H1 (cell line): Measurements from ENCODE around the gene PPARA. TPM values are rescaled to one million over a fixed set of nuclear protein-coding genes. Genes with fewer than 3 reads are reported as not detected.

Source experiments
- CTCF ChIA-PET: fragments of 300-600 bp; sonication (Branson Sonifier 250); formaldehyde crosslinking; loops from one replicate; lab custom pipeline; 2021; ENCODE audit not compliant: partially characterized antibody; lab: Charles Lee
- POLR2A ChIA-PET: fragments of 300-600 bp; sonication (Branson Sonifier 250); formaldehyde crosslinking; loops from one replicate; lab custom pipeline; 2021; ENCODE audit warnings: inconsistent platforms; ENCODE audit not compliant: partially characterized antibody; lab: Charles Lee
- DNase-seq, 2 experiments: peaks; one replicate each; pipeline versions ENCODE4 v3.0.0 to v3.0.0-alpha.2; 2010 to 2022; ENCODE audit warnings: low spot score in 2 of 2, low read depth in 1 of 2, mixed read lengths in 1 of 2
- FAIRE-seq: peaks from 2 replicates; lab custom pipeline; 2011; peaks lifted over from hg19 to GRCh38; lab: Jason Lieb, UNC
- H2AFZ ChIP-seq: 2 replicates; pipeline ENCODE4 v1.8.1; 2012; ENCODE audit warnings: low read length, inconsistent platforms
- H2AK5ac ChIP-seq: 2 replicates; pipeline ENCODE4 v1.6.1; 2013; ENCODE audit warnings: low read depth, low read length
- H2BK120ac ChIP-seq: replicated peaks from 2 replicates; pipeline ENCODE3; 2013; ENCODE audit warnings: low read depth, low read length, inconsistent platforms
- H2BK12ac ChIP-seq: 2 replicates; pipeline ENCODE4 v1.6.1; 2013; ENCODE audit warnings: low read depth, low read length
- H2BK15ac ChIP-seq: 2 replicates; pipeline ENCODE4 v1.6.1; 2013; ENCODE audit warnings: low read length
- H2BK20ac ChIP-seq: 2 replicates; pipeline ENCODE4 v1.6.1; 2013; ENCODE audit warnings: low read length
- H2BK5ac ChIP-seq: 2 replicates; pipeline ENCODE4 v1.6.1; 2013; ENCODE audit warnings: low read depth, low read length
- H3K14ac ChIP-seq: 2 replicates; pipeline ENCODE4 v1.6.1; 2013; ENCODE audit warnings: inconsistent platforms; ENCODE audit not compliant: insufficient read length
- H3K18ac ChIP-seq: 2 replicates; pipeline ENCODE4 v1.6.1; 2013; ENCODE audit warnings: low read length; ENCODE audit errors: extremely low read depth
- H3K23ac ChIP-seq: 2 replicates; pipeline ENCODE4 v1.6.1; 2013; ENCODE audit warnings: inconsistent platforms; ENCODE audit not compliant: insufficient read length
- H3K23me2 ChIP-seq: 2 replicates; pipeline ENCODE4 v1.6.1; 2013; ENCODE audit warnings: low read depth, low read length
- H3K27ac ChIP-seq: 2 replicates; pipeline ENCODE4 v1.6.1; 2011; ENCODE audit warnings: low read depth, low read length, inconsistent platforms
- H3K27me3 ChIP-seq, 4 experiments: replicated peaks in 1 of 4; 1 replicate in 1 of 4; 2 replicates in 3 of 4; pipeline versions ENCODE4 v1.6.1 to v1.8.1; 2011 to 2013; ENCODE audit warnings: low read length in 3 of 4, mild to moderate bottlenecking in 3 of 4, inconsistent platforms in 2 of 4, mixed read lengths in 2 of 4, moderate library complexity in 1 of 4; ENCODE audit not compliant: control insufficient read depth in 3 of 4, insufficient read depth in 3 of 4; ENCODE audit errors: extremely low read depth in 1 of 4
- H3K36me3 ChIP-seq, 4 experiments: 2 replicates each; pipeline versions ENCODE4 v1.6.1 to v1.8.1; 2011 to 2013; ENCODE audit warnings: mild to moderate bottlenecking in 4 of 4, low read length in 3 of 4, moderate library complexity in 2 of 4, control low read depth in 1 of 4, inconsistent platforms in 1 of 4; ENCODE audit not compliant: insufficient read depth in 4 of 4, control insufficient read depth in 2 of 4
- H3K4ac ChIP-seq: replicated peaks from 2 replicates; pipeline ENCODE3; 2013; ENCODE audit warnings: low read length, low read depth, mixed read lengths, inconsistent platforms; ENCODE audit not compliant: insufficient read length
- H3K4me1 ChIP-seq, 4 experiments: replicated peaks in 1 of 4; 1 replicate in 1 of 4; 2 replicates in 3 of 4; pipeline versions ENCODE4 v1.6.1 to v1.8.1; 2011 to 2013; ENCODE audit warnings: low read length in 3 of 4, inconsistent platforms in 2 of 4, mixed read lengths in 1 of 4; ENCODE audit not compliant: insufficient read depth in 4 of 4, control insufficient read depth in 3 of 4
- H3K4me2 ChIP-seq, 2 experiments: 2 replicates each; pipeline versions ENCODE4 v1.6.1 to v1.8.1; 2011 to 2013; ENCODE audit warnings: low read depth in 2 of 2, low read length in 2 of 2, control low read depth in 1 of 2, inconsistent platforms in 1 of 2, mild to moderate bottlenecking in 1 of 2; ENCODE audit not compliant: insufficient read depth in 1 of 2
- H3K4me3 ChIP-seq, 4 experiments: fragments of 200-600, 300-600 bp in 1 of 4; sonication (generic), shearing (Covaris generic), sonication (Bioruptor Twin) in 1 of 4; 2 replicates each; pipeline versions ENCODE4 v1.5.1 to v1.8.1; 2011 to 2016; ENCODE audit warnings: low read length in 4 of 4, low read depth in 3 of 4, control low read depth in 2 of 4, inconsistent platforms in 2 of 4, mild to moderate bottlenecking in 2 of 4, mixed read lengths in 1 of 4, moderate library complexity in 1 of 4; ENCODE audit not compliant: insufficient read depth in 2 of 4; ENCODE audit errors: extremely low read depth in 1 of 4
- H3K56ac ChIP-seq: replicated peaks from 2 replicates; pipeline ENCODE3; 2013; ENCODE audit warnings: low read depth, mild to moderate bottlenecking, mixed read lengths, low read length, inconsistent platforms; ENCODE audit not compliant: insufficient read length
- H3K79me1 ChIP-seq: 2 replicates; pipeline ENCODE4 v1.6.1; 2013; ENCODE audit warnings: low read depth, low read length, control low read depth
- H3K79me2 ChIP-seq, 2 experiments: 2 replicates each; pipeline versions ENCODE4 v1.6.1 to v1.8.1; 2012 to 2013; ENCODE audit warnings: low read length in 2 of 2, mild to moderate bottlenecking in 2 of 2, inconsistent platforms in 1 of 2; ENCODE audit not compliant: insufficient read depth in 2 of 2, control insufficient read depth in 1 of 2
- H3K9ac ChIP-seq, 4 experiments: replicated peaks in 1 of 4; 1 replicate in 1 of 4; 2 replicates in 3 of 4; pipeline versions ENCODE4 v1.6.1 to v1.8.1; 2011 to 2013; ENCODE audit warnings: low read depth in 3 of 4, low read length in 3 of 4, control low read depth in 2 of 4, mild to moderate bottlenecking in 2 of 4, moderate library complexity in 2 of 4, inconsistent platforms in 1 of 4; ENCODE audit errors: extremely low read depth in 1 of 4
- H3K9me3 ChIP-seq, 2 experiments: 2 replicates each; pipeline versions ENCODE4 v1.6.1 to v1.8.1; 2012 to 2013; ENCODE audit warnings: mild to moderate bottlenecking in 2 of 2, moderate library complexity in 2 of 2, control low read depth in 1 of 2, inconsistent platforms in 1 of 2, low read depth in 1 of 2, low read length in 1 of 2, mixed read lengths in 1 of 2; ENCODE audit not compliant: insufficient read depth in 2 of 2
- H4K20me1 ChIP-seq, 2 experiments: replicated peaks in 1 of 2; 2 replicates each; pipeline versions ENCODE3 to v1.8.1; 2011 to 2013; ENCODE audit warnings: inconsistent platforms in 2 of 2, low read length in 2 of 2, mild to moderate bottlenecking in 1 of 2; ENCODE audit not compliant: insufficient read depth in 2 of 2, control insufficient read depth in 1 of 2
- H4K5ac ChIP-seq: 2 replicates; pipeline ENCODE4 v1.6.1; 2013; ENCODE audit warnings: low read length, low read depth, mixed read lengths, inconsistent platforms; ENCODE audit not compliant: insufficient read length
- H4K8ac ChIP-seq: 2 replicates; pipeline ENCODE4 v1.8.0; 2013; ENCODE audit warnings: mild to moderate bottlenecking, moderate library complexity, low read length, inconsistent platforms; ENCODE audit not compliant: insufficient read depth; ENCODE audit errors: extremely low read depth
- H4K91ac ChIP-seq: replicated peaks from 2 replicates; pipeline ENCODE3; 2013; ENCODE audit warnings: low read length, mixed read lengths, inconsistent platforms; ENCODE audit not compliant: insufficient read length
- CBX5 ChIP-seq: fragments of 300-800, 300-1000 bp; sonication (generic); IDR thresholded peaks from 2 replicates; pipeline ENCODE4 v1.7.1; 2016; ENCODE audit warnings: antibody characterized with exemption, low read length, low read depth
- CHD1 ChIP-seq: IDR thresholded peaks from 2 replicates; pipeline ENCODE4 v1.6.1; 2012; ENCODE audit warnings: low read depth, low read length, improper control_type of control experiment
- EP300 ChIP-seq, 2 experiments: IDR thresholded peaks; 1 replicate in 1 of 2; 2 replicates in 1 of 2; pipeline ENCODE4 v1.6.1; 2011 to 2012; ENCODE audit warnings: low read depth in 2 of 2, low read length in 2 of 2, mild to moderate bottlenecking in 2 of 2, borderline replicate concordance in 1 of 2, inconsistent platforms in 1 of 2, moderate library complexity in 1 of 2
- HDAC2 ChIP-seq, 2 experiments: fragments of 300-600 bp in 1 of 2; sonication (generic) in 1 of 2; IDR thresholded peaks; 2 replicates each; pipeline ENCODE4 v1.6.1; 2011 to 2012; ENCODE audit warnings: low read depth in 2 of 2, low read length in 2 of 2, mild to moderate bottlenecking in 2 of 2, moderate library complexity in 2 of 2, borderline replicate concordance in 1 of 2, inconsistent platforms in 1 of 2
- POU5F1 ChIP-seq: IDR thresholded peaks from 2 replicates; pipeline ENCODE4 v1.6.1; 2011; ENCODE audit warnings: low read depth, mild to moderate bottlenecking, low read length, moderate library complexity
- TAF7 ChIP-seq: optimal IDR thresholded peaks from 2 replicates; pipeline ENCODE3; 2011; ENCODE audit warnings: low read depth, mild to moderate bottlenecking, inconsistent platforms, low read length, moderate library complexity, borderline replicate concordance
- WGBS, 2 experiments: shearing (Covaris generic) in 1 of 2; methylation state at CpG; one replicate each; pipeline versions ENCODE4 v1.1.6 to v1.1.7; 2013 to 2015; ENCODE audit warnings: low lambda C conversion rate in 2 of 2, mixed read lengths in 2 of 2, inconsistent platforms in 1 of 2, low coverage in 1 of 2, missing lambda C conversion rate in 1 of 2; ENCODE audit not compliant: insufficient replicate concordance in 2 of 2, insufficient coverage in 1 of 2, insufficient read length in 1 of 2; ENCODE audit errors: extremely low coverage in 1 of 2, missing lambda C conversion rate in 1 of 2; 5-methylcytosine and 5-hydroxymethylcytosine counted together
- polyA plus RNA-seq, 7 experiments: library from polyadenylated mRNA; depleted of rRNA in 3 of 7; stranded (reverse) in 5 of 7; unstranded in 2 of 7; fragments of >200 nt in 5 of 7; fragments of 200-250 nt in 2 of 7; gene quantifications; 1 replicate in 5 of 7; 2 replicates in 1 of 7; 4 replicates in 1 of 7; pipeline versions ENCODE4 v1.2.1 to v1.2.3, GENCODE V29; 2011 to 2013; ENCODE audit warnings: missing spikeins in 2 of 7, mixed read lengths in 2 of 7
- total RNA-seq: library from RNA; stranded (reverse); fragmentation: NEBNext Ultra II Directional; extraction: Animal tissue kit (Norgen Biotek cat#: 25700); gene quantifications from 2 replicates; pipeline ENCODE4 v1.2.1, GENCODE V29; 2021
- TF ChIP-seq, protein P1 (sequence below): IDR thresholded peaks from 2 replicates; pipeline ENCODE4 v1.6.1; 2012; ENCODE audit warnings: inconsistent platforms
- TF ChIP-seq, protein P2 (sequence below), 3 experiments: IDR thresholded peaks; 1 replicate in 2 of 3; 2 replicates in 1 of 3; pipeline versions ENCODE4 v1.5.1 to v1.6.1; 2011; ENCODE audit warnings: low read length in 3 of 3, mild to moderate bottlenecking in 3 of 3, inconsistent platforms in 2 of 3, low read depth in 1 of 3, moderate library complexity in 1 of 3; ENCODE audit not compliant: insufficient read depth in 1 of 3; ENCODE audit errors: control extremely low read depth in 1 of 3

PPARA gene
- total and polyA plus RNA-seq, 2 of the 8 experiments (the other 6 are each of a cell fraction or from before 2014, with no cell fraction given): 3.1 to 8.2 TPM

DNA sequence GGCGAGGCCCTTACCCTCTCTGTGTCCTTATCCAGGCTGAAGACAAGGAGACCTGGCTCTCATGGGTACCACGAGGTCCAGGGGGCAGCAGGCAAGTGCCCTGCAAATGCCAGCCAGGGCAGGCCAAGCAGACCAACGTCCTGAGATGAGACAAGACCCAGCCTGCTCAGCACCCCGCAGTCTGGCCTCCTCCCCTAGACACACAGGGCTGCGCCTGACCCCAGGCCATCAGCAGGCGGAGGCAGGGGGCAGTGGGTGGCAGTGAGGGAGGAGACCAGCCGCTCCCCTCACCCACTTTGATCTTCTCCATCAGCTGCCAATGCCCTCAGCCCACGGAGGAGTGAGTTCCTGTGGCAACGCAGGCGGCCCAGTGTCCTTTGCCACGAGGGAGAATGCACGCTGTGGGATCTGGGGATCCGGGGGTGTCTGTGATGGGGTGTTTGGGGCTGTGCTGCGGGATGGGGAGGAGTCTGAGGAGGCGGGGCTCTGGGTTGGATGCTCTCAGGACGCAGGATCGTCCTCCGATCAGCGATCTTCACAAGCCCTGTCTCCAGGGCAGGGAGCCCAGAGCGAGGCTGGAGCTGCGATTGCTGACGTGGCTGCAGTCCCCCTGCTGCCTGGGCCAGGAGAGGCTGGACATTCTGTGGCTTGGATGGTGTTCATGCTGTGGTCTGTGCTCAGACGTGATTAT is 30.5 kb upstream of the PPARA start:
- FAIRE-seq: no peak
- TF ChIP-seq, protein P1, sequence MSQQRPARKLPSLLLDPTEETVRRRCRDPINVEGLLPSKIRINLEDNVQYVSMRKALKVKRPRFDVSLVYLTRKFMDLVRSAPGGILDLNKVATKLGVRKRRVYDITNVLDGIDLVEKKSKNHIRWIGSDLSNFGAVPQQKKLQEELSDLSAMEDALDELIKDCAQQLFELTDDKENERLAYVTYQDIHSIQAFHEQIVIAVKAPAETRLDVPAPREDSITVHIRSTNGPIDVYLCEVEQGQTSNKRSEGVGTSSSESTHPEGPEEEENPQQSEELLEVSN: no peak
- TF ChIP-seq, protein P2, sequence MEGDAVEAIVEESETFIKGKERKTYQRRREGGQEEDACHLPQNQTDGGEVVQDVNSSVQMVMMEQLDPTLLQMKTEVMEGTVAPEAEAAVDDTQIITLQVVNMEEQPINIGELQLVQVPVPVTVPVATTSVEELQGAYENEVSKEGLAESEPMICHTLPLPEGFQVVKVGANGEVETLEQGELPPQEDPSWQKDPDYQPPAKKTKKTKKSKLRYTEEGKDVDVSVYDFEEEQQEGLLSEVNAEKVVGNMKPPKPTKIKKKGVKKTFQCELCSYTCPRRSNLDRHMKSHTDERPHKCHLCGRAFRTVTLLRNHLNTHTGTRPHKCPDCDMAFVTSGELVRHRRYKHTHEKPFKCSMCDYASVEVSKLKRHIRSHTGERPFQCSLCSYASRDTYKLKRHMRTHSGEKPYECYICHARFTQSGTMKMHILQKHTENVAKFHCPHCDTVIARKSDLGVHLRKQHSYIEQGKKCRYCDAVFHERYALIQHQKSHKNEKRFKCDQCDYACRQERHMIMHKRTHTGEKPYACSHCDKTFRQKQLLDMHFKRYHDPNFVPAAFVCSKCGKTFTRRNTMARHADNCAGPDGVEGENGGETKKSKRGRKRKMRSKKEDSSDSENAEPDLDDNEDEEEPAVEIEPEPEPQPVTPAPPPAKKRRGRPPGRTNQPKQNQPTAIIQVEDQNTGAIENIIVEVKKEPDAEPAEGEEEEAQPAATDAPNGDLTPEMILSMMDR (IDR thresholded peaks at IDR 0.05; ENCODE audit: control extremely low read depth in 1 of 3, insufficient read depth in 1 of 3, low read depth in 1 of 3, low read length in 3 of 3): no peak
- TF ChIP-seq CBX5: no peak
- no peak for TF ChIP-seq TAF7
- no peak for TF ChIP-seq EP300 (IDR thresholded peaks at IDR 0.05; ENCODE audit: borderline replicate concordance in 1 of 2, low read depth in 2 of 2, low read length in 2 of 2)
- TF ChIP-seq POU5F1: no peak
- no peak for TF ChIP-seq HDAC2 (IDR thresholded peaks at IDR 0.05; ENCODE audit: borderline replicate concordance in 1 of 2, low read depth in 2 of 2, low read length in 2 of 2)
- no peak for TF ChIP-seq CHD1

More for the DNA sequence above, 30.5 kb upstream of the PPARA start:
- Histone ChIP-seq H4K20me1 (no peaks in the 10 kb centered on the region), H3K4ac (no peak overlapping the region), H3K36me3 (no peaks in the 10 kb centered on the region), H2BK15ac (no peak overlapping the region), H3K4me3 (no peak overlapping the region), H3K79me2 (no peaks in the 10 kb centered on the region), H2AK5ac (no peak overlapping the region), H3K14ac (no peak overlapping the region), H3K79me1 (no peaks in the 10 kb centered on the region), H3K4me1 (peaks cover 0 to 3% (median under 1%) of the 10 kb centered on the region in 4 experiments; a peak in 3 of 7 replicates), H3K23me2 (no peaks in the 10 kb centered on the region), H2BK12ac (no peak overlapping the region; the same call in 1 of the 2 replicates), H2BK5ac (no peak overlapping the region), H3K18ac (no peak overlapping the region), H2BK20ac (no peak overlapping the region), H3K4me2 (no peak overlapping the region), H3K9me3 (no peaks in the 10 kb centered on the region), H3K27me3 (peaks cover 0 to 6% (median 0%) of the 10 kb centered on the region in 4 experiments; a peak in 3 of 7 replicates), H3K9ac (no peak overlapping the region), H3K23ac (no peak overlapping the region), H4K5ac (no peak overlapping the region), H2AFZ (peak overlapping the region; percentile 6; the same call in 1 of the 2 replicates), H3K27ac (no peak overlapping the region), H2BK120ac (no peak overlapping the region), H3K56ac (no peak overlapping the region), H4K8ac (peak overlapping the region; percentile 35; the same call in 1 of the 2 replicates), H4K91ac (no peak overlapping the region)
- POLR2A ChIA-PET: interaction anchor here (0.7 kb wide), 1 partner anchor 120 kb away, joined by 3 read pairs; no protein-coding TSS in a partner anchor
- DNase-seq: no peak
- WGBS, 2 experiments: 76% methylated on average over 23 of the region's 23 CpGs; no CpG with 5 or more reads in 1 of the 2 experiments
- CTCF ChIA-PET: interaction anchor here (0.6 to 10.9 kb wide), 9 partner anchors 8 to 196 kb away, joined by 3 to 147 read pairs (median 7); no protein-coding TSS in a partner anchor
